Mesenchymal stem cell (in vitro differentiated cells and primary cell): Measurements from ENCODE around the gene ZFAND2A.
A peak's percentile ranks its signal among the peaks of the same experiment; 100 is the strongest.

Experiments used
- DNase-seq: peaks from one replicate; pipeline ENCODE4 v3.0.0-alpha.2; 2013
- H2AFZ ChIP-seq: one replicate; pipeline ENCODE4 v1.6.1; 2013; ENCODE audit warnings: low read depth, mild to moderate bottlenecking, control low read depth, inconsistent platforms, low read length, moderate library complexity
- H2AK5ac ChIP-seq: 2 replicates; pipeline ENCODE4 v1.6.1; 2013; ENCODE audit warnings: low read length, moderate library complexity, mild to moderate bottlenecking, inconsistent platforms; ENCODE audit not compliant: severe bottlenecking
- H2BK120ac ChIP-seq: one replicate; pipeline ENCODE4 v1.6.1; 2013; ENCODE audit warnings: low read depth, mild to moderate bottlenecking, inconsistent platforms, low read length, moderate library complexity
- H2BK12ac ChIP-seq, 2 experiments: one replicate each; pipeline ENCODE4 v1.6.1; 2013; ENCODE audit warnings: inconsistent platforms in 2 of 2, low read length in 2 of 2, mild to moderate bottlenecking in 2 of 2, moderate library complexity in 2 of 2, control low read depth in 1 of 2
- H2BK15ac ChIP-seq: one replicate; pipeline ENCODE4 v1.6.1; 2013; ENCODE audit warnings: mild to moderate bottlenecking, low read depth, inconsistent platforms; ENCODE audit not compliant: poor library complexity, severe bottlenecking
- H2BK5ac ChIP-seq: 2 replicates; pipeline ENCODE4 v1.6.1; 2013; ENCODE audit warnings: low read depth, mild to moderate bottlenecking, low read length, control low read depth, inconsistent platforms; ENCODE audit not compliant: poor library complexity, severe bottlenecking
- H3K14ac ChIP-seq, 2 experiments: one replicate each; pipeline ENCODE4 v1.6.1; 2013; ENCODE audit warnings: inconsistent platforms in 2 of 2, low read length in 2 of 2, control low read depth in 1 of 2, mild to moderate bottlenecking in 1 of 2, moderate library complexity in 1 of 2
- H3K18ac ChIP-seq, 2 experiments: one replicate each; pipeline ENCODE4 v1.6.1; 2013; ENCODE audit warnings: inconsistent platforms in 2 of 2, low read length in 2 of 2, control low read depth in 1 of 2, low read depth in 1 of 2, mild to moderate bottlenecking in 1 of 2
- H3K23ac ChIP-seq, 2 experiments: one replicate each; pipeline ENCODE4 v1.6.1; 2013; ENCODE audit warnings: inconsistent platforms in 2 of 2, low read length in 2 of 2, mild to moderate bottlenecking in 2 of 2, moderate library complexity in 2 of 2, control low read depth in 1 of 2
- H3K27ac ChIP-seq: 2 replicates; pipeline ENCODE4 v1.5.1; 2013; ENCODE audit warnings: mild to moderate bottlenecking, moderate library complexity, low read length, control low read depth, inconsistent platforms; ENCODE audit not compliant: poor library complexity, severe bottlenecking
- H3K27me3 ChIP-seq, 2 experiments: 2 replicates each; pipeline versions ENCODE4 v1.6.1 to v1.7.0; 2013; ENCODE audit warnings: low read length in 2 of 2, mild to moderate bottlenecking in 2 of 2, moderate library complexity in 2 of 2, control low read depth in 1 of 2, inconsistent platforms in 1 of 2; ENCODE audit not compliant: control insufficient read depth in 1 of 2, insufficient read depth in 1 of 2
- H3K36me3 ChIP-seq, 2 experiments: 2 replicates each; pipeline versions ENCODE4 v1.6.1 to v1.7.0; 2013; ENCODE audit warnings: low read length in 2 of 2, control low read depth in 1 of 2, inconsistent platforms in 1 of 2, low read depth in 1 of 2, mild to moderate bottlenecking in 1 of 2; ENCODE audit not compliant: insufficient read depth in 2 of 2, control insufficient read depth in 1 of 2
- H3K4ac ChIP-seq, 2 experiments: one replicate each; pipeline ENCODE4 v1.6.1; 2013; ENCODE audit warnings: inconsistent platforms in 2 of 2, low read length in 2 of 2, mild to moderate bottlenecking in 2 of 2, moderate library complexity in 2 of 2, control low read depth in 1 of 2, low read depth in 1 of 2
- H3K4me1 ChIP-seq: 2 replicates; pipeline ENCODE4 v1.6.1; 2013; ENCODE audit warnings: low read depth, low read length, control low read depth; ENCODE audit not compliant: control insufficient read depth, insufficient read depth
- H3K4me2 ChIP-seq: 2 replicates; pipeline ENCODE4 v1.6.1; 2013; ENCODE audit warnings: low read length, mild to moderate bottlenecking, inconsistent platforms; ENCODE audit not compliant: poor library complexity, severe bottlenecking
- H3K4me3 ChIP-seq, 2 experiments: 2 replicates each; pipeline versions ENCODE4 v1.5.1 to v1.7.0; 2013; ENCODE audit warnings: low read length in 2 of 2, mild to moderate bottlenecking in 2 of 2, control low read depth in 1 of 2, low read depth in 1 of 2; ENCODE audit not compliant: insufficient read depth in 1 of 2
- H3K79me1 ChIP-seq: replicated peaks from 2 replicates; pipeline ENCODE4 v1.6.1; 2013; ENCODE audit warnings: mild to moderate bottlenecking, control low read depth, low read length, inconsistent platforms; ENCODE audit not compliant: poor library complexity, severe bottlenecking
- H3K9ac ChIP-seq: 2 replicates; pipeline ENCODE4 v1.7.0; 2013; ENCODE audit warnings: mild to moderate bottlenecking, low read length, moderate library complexity
- H3K9me3 ChIP-seq: 2 replicates; pipeline ENCODE4 v1.7.0; 2013; ENCODE audit warnings: mild to moderate bottlenecking, low read length; ENCODE audit not compliant: control insufficient read depth
- H4K8ac ChIP-seq: one replicate; pipeline ENCODE4 v1.6.1; 2013; ENCODE audit warnings: inconsistent platforms, mild to moderate bottlenecking, low read length, moderate library complexity
- H4K91ac ChIP-seq: one replicate; pipeline ENCODE4 v1.6.1; 2013; ENCODE audit warnings: mild to moderate bottlenecking, low read length, inconsistent platforms
- WGBS: methylation state at CpG from one replicate; pipeline ENCODE4 v1.1.7; 2013; ENCODE audit warnings: mixed read lengths; 5-methylcytosine and 5-hydroxymethylcytosine counted together

ZFAND2A gene

DNA sequence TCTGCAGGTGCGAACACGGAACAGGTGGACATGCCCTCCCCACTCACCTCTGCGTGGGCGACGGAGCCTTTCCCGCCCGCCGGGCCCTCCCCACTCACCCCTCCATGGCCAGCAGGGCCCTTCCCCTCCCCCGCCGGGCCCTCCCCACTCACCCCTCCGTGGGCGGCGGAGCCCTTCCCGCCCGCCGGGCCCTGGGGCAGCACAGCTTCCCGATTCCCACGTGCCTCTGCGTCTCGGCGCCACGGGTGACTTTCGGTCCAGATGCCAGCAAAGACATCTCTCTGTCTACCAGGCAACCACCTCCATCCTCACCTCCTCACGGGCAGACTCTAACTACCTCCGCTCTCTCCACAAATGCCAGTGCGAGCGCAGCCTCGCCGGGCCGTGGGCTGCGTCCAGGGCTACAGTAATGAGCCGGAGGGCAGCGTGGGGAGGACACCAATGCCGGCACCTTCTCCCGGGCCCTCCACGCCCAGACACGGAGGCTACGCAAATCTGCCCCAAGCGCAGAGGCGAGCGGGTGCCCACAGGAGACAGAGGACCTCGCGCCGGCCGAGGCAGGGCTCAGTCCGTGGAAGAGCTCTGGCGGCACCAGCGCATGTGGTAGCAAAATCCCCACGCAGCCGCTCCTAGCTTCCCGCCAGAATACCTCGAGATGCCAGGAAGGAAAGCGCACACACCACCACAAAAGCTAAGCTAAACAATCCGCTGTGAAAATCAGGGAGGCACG is 50.2 kb downstream of the ZFAND2A start:
- Histone ChIP-seq H2BK12ac (no peak overlapping the region), H3K4me3 (no peak overlapping the region), H4K8ac (no peak overlapping the region), H2AFZ (no peak overlapping the region), H3K36me3 (peaks cover 0 to 48% of the 10 kb centered on the region in 2 experiments), H3K27me3 (no peaks in the 10 kb centered on the region), H3K27ac (no peak overlapping the region), H4K91ac (no peak overlapping the region), H3K9ac (no peak overlapping the region), H2BK15ac (no peak overlapping the region), H3K4me2 (no peak overlapping the region), H2BK120ac (no peak overlapping the region), H3K23ac (no peak overlapping the region), H3K14ac (no peak overlapping the region), H3K4ac (no peak overlapping the region), H3K4me1 (peaks cover 9% of the 10 kb centered on the region), H2BK5ac (no peak overlapping the region), H3K79me1 (peaks cover 66% of the 10 kb centered on the region), H2AK5ac (no peak overlapping the region), H3K9me3 (no peaks in the 10 kb centered on the region), H3K18ac (no peak overlapping the region)
- WGBS, result 98% methylated on average over 55 of the region's 55 CpGs
- no peak for DNase-seq

DNA sequence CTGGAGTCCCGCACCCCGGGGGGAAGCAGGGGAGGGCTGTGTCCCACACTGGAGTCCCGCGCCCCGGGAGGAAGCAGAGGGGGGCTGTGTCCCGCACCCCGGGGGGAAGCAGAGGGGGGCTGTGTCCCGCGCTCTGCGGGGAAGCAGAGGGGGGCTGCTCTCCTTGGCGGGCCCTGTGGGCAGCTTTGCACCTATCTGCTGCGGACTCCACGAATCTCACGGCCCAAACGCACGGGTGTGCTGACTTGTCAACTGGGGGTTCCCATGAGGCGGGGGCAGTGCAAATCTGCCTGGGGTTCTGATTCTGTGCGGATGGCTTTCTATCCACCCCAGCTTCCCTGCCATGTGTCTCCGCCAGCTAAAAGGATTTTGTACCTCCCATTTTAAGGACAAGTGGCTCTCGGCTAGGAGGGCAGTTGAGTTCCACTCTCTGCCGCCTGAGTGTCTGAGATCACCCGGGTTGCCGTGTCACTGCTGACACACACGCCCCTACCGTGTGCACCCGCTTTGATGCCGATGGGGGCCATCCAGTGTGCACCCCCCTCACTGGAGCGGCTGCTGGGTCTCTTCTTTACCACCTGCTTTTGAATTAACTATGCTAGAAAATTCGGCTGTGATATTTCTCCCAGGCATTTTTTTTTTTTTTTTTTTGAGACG is 51.6 kb downstream of the ZFAND2A start:
- Histone ChIP-seq H2BK120ac (no peak overlapping the region), H3K27me3 (no peaks in the 10 kb centered on the region), H3K14ac (no peak overlapping the region), H2BK15ac (no peak overlapping the region), H4K8ac (no peak overlapping the region), H3K4me2 (no peak overlapping the region), H3K27ac (no peak overlapping the region), H3K23ac (no peak overlapping the region), H2AFZ (no peak overlapping the region), H3K9me3 (no peaks in the 10 kb centered on the region), H3K4ac (no peak overlapping the region), H3K36me3 (peaks cover 0 to 42% of the 10 kb centered on the region in 2 experiments), H3K18ac (no peak overlapping the region), H3K79me1 (peaks cover 58% of the 10 kb centered on the region), H4K91ac (no peak overlapping the region), H3K4me3 (no peak overlapping the region), H2BK12ac (no peak overlapping the region), H2AK5ac (no peak overlapping the region), H3K9ac (no peak overlapping the region), H3K4me1 (peaks cover 15% of the 10 kb centered on the region), H2BK5ac (no peak overlapping the region)
- WGBS, result 95% methylated on average over 29 of the region's 30 CpGs
- DNase-seq, result no peak

DNA sequence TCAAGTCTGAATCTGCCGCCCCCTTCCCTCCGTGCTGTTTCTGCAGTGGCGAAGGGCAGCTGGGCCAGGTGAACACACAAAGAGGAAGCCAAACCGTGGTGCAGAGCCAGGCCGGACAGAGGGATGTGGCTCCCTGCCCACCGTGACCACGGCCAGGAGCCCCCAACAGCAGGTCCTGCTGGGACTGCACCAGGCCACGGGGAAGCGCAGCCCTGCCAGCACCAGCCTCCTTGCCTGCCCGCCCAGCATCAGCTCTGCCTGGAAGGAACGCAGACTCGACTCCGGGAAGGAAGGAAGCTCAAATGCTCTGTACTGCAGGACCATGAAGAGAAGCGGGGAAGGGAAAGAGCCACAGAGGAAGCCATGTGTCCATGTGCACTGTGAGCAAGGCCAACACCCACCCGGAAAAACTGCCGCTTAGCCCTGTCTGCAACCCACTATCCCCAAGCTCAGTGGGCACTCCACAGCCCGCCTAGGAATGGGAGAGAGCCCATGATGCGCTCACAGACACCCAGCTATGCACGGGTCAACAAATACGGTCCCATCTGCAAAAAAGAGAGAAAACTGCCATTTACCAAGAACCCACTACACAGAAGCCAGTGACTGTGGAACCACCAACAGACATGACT is 53.1 kb downstream of the ZFAND2A start:
- Histone ChIP-seq H2BK12ac (no peak overlapping the region), H2BK120ac (no peak overlapping the region), H2AK5ac (no peak overlapping the region), H4K91ac (no peak overlapping the region), H3K27ac (no peak overlapping the region), H3K23ac (no peak overlapping the region), H4K8ac (no peak overlapping the region), H3K4me3 (no peak overlapping the region), H2AFZ (no peak overlapping the region), H2BK15ac (no peak overlapping the region), H3K4ac (no peak overlapping the region), H3K79me1 (peaks cover 56% of the 10 kb centered on the region), H3K9ac (no peak overlapping the region), H3K36me3 (peaks cover 0 to 39% of the 10 kb centered on the region in 2 experiments), H3K4me2 (no peak overlapping the region), H3K9me3 (no peaks in the 10 kb centered on the region), H3K27me3 (no peaks in the 10 kb centered on the region), H3K14ac (peak overlapping the region in 1 of 2 experiments; percentile 26), H2BK5ac (no peak overlapping the region), H3K4me1 (peaks cover 18% of the 10 kb centered on the region), H3K18ac (peak overlapping the region in 1 of 2 experiments; percentile 9)
- WGBS, result 92% methylated on average over 20 of the region's 20 CpGs
- no peak for DNase-seq

DNA sequence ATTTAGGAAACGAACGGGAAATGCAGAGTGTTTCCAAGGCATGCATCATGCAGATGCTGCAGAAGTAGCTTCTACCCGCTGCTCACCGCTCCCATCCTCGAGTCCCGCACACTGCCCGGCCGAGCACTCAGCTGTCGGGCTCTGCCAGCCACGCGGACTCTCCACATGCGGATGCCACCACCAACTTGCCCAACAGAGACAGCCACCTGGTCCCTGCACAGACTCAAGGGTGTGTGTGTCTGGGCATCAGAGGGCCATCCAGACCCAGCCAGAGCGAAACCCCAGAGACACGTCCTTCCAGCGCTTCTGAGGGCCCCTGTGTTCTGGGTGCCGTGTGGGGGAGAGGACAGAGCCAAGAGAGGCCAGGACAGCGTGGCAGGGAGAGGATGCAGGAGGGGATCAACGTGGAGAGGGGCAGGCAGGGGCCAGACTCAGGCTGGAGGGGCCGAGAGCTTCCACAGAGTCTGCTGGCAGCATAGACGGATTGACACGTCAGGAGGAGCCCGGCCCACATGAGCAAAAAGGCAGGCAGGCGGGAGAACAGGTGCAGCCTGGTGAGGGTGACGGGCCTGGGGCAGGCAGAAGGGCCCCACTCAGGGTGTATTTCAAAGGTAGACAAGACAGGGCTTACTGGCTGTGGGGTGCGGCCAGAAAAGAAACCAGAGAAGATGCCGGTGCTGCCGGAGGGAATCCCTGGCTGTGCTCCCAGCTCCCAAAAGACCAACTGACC is 53.8 kb downstream of the ZFAND2A start:
- WGBS, result 94% methylated on average over 25 of the region's 27 CpGs
- H3K9ac ChIP-seq, result no peak overlapping the region

More for the DNA sequence above, 53.8 kb downstream of the ZFAND2A start:
- no peak overlapping the region for H2BK120ac ChIP-seq
- H3K4me2 ChIP-seq, result no peak overlapping the region
- peaks cover 60% of the 10 kb centered on the region for H3K79me1 ChIP-seq
- no peak overlapping the region for H2BK12ac ChIP-seq
- no peak overlapping the region for H3K27ac ChIP-seq
- H3K27me3 ChIP-seq, result no peaks in the 10 kb centered on the region
- H3K14ac ChIP-seq, result no peak overlapping the region
- H2AK5ac ChIP-seq, result no peak overlapping the region
- H2BK15ac ChIP-seq, result no peak overlapping the region
- no peak overlapping the region for H3K18ac ChIP-seq
- H3K4me1 ChIP-seq, result peaks cover 23% of the 10 kb centered on the region
- peaks cover 0 to 46% of the 10 kb centered on the region in 2 experiments for H3K36me3 ChIP-seq
- no peak overlapping the region for H4K8ac ChIP-seq
- H3K4ac ChIP-seq, result no peak overlapping the region
- no peak overlapping the region for H3K4me3 ChIP-seq
- no peaks in the 10 kb centered on the region for H3K9me3 ChIP-seq
- no peak overlapping the region for H3K23ac ChIP-seq
- no peak overlapping the region for H4K91ac ChIP-seq
- DNase-seq, result no peak
- no peak overlapping the region for H2BK5ac ChIP-seq
- H2AFZ ChIP-seq, result no peak overlapping the region
